Right atrium auricular region (tissue), 2 donors: ENCODE data around the gene NXNL1. TPM values are rescaled to one million over a fixed set of nuclear protein-coding genes. Genes with fewer than 3 reads are reported as not detected.

Experiments
- DNase-seq: peaks from one replicate; pipeline ENCODE4 v3.0.0-alpha.2; 2019; ENCODE audit warnings: low spot score
- H3K27ac ChIP-seq, 2 donors: fragments of 200-600 bp; sonication (generic); 1 replicate in 1 of 2; 2 replicates in 1 of 2; pipeline ENCODE4 v1.5.1; 2016 to 2019
- H3K27me3 ChIP-seq, 2 donors: fragments of 200-600 bp; sonication (generic); one replicate each; pipeline versions ENCODE4 v1.5.1 to v1.6.0; 2017 to 2019
- H3K36me3 ChIP-seq: fragments of 200-600 bp; sonication (generic); one replicate; pipeline ENCODE4 v1.5.1; 2016
- H3K4me1 ChIP-seq, 2 donors: fragments of 200-600 bp; sonication (generic); one replicate each; pipeline versions ENCODE4 v1.5.1 to v1.6.0; 2017 to 2019
- H3K4me3 ChIP-seq, 2 donors: fragments of 200-600 bp; sonication (generic); 1 replicate in 1 of 2; 2 replicates in 1 of 2; pipeline ENCODE4 v1.5.1; 2017 to 2019; ENCODE audit warnings: mild to moderate bottlenecking in 1 of 2, moderate library complexity in 1 of 2
- H3K9me3 ChIP-seq, 2 donors: fragments of 200-600 bp; sonication (generic); one replicate each; pipeline ENCODE4 v1.5.1; 2019
- total RNA-seq, 2 donors: library from RNA; depleted of rRNA; stranded (reverse); fragments of >200 nt; gene quantifications; one replicate each; pipeline ENCODE4 v1.1.0, GENCODE V29; 2016
- TF ChIP-seq, protein P1 (sequence below), 2 donors: fragments of 200-600 bp; sonication (generic); IDR thresholded peaks; one replicate each; pipeline ENCODE4 v1.5.1; 2019; ENCODE audit warnings: antibody characterized with exemption in 2 of 2

The NXNL1 gene
- total RNA-seq, 2 donors from 2014 or later = not detected

GRCh38 chr19:17496337-17496997 lies 35.7 kb upstream of the NXNL1 start:
- Histone ChIP-seq H3K9me3 (no peaks in the 10 kb centered on the region), H3K4me1 (peaks cover 0 to 34% of the 10 kb centered on the region in 2 donors), H3K4me3 (no peak overlapping the region), H3K27ac (no peak overlapping the region), H3K36me3 (peaks cover 12% of the 10 kb centered on the region), H3K27me3 (no peaks in the 10 kb centered on the region)
- TF ChIP-seq, protein P1, sequence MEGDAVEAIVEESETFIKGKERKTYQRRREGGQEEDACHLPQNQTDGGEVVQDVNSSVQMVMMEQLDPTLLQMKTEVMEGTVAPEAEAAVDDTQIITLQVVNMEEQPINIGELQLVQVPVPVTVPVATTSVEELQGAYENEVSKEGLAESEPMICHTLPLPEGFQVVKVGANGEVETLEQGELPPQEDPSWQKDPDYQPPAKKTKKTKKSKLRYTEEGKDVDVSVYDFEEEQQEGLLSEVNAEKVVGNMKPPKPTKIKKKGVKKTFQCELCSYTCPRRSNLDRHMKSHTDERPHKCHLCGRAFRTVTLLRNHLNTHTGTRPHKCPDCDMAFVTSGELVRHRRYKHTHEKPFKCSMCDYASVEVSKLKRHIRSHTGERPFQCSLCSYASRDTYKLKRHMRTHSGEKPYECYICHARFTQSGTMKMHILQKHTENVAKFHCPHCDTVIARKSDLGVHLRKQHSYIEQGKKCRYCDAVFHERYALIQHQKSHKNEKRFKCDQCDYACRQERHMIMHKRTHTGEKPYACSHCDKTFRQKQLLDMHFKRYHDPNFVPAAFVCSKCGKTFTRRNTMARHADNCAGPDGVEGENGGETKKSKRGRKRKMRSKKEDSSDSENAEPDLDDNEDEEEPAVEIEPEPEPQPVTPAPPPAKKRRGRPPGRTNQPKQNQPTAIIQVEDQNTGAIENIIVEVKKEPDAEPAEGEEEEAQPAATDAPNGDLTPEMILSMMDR (IDR thresholded peaks at IDR 0.05) = peak; percentile 74 to 90
- DNase-seq = peak; percentile 68

- no peak overlapping the region for H3K4me3 ChIP-seq
- H3K4me1 ChIP-seq = peaks cover 0 to 34% of the 10 kb centered on the region in 2 donors
- peaks cover 7% of the 10 kb centered on the region for H3K36me3 ChIP-seq
- DNase-seq = no peak
- H3K27ac ChIP-seq = no peak overlapping the region
- TF ChIP-seq, protein P1 (IDR thresholded peaks at IDR 0.05) = no peak
- H3K9me3 ChIP-seq = no peaks in the 10 kb centered on the region
- no peaks in the 10 kb centered on the region for H3K27me3 ChIP-seq
Measured at GRCh38 chr19:17495639-17496296, 35.0 kb upstream of the NXNL1 start.

GRCh38 chr19:17491287-17491686 lies 30.6 kb upstream of the NXNL1 start:
- no peaks in the 10 kb centered on the region for H3K27me3 ChIP-seq
- no peak overlapping the region for H3K4me3 ChIP-seq
- H3K4me1 ChIP-seq = peaks cover 0 to 25% of the 10 kb centered on the region in 2 donors
- H3K36me3 ChIP-seq = peaks cover 11% of the 10 kb centered on the region
- no peak for DNase-seq
- H3K27ac ChIP-seq = no peak overlapping the region
- H3K9me3 ChIP-seq = no peaks in the 10 kb centered on the region
- TF ChIP-seq, protein P1 (IDR thresholded peaks at IDR 0.05) = no peak

- DNase-seq = no peak
- peaks cover 11% of the 10 kb centered on the region for H3K36me3 ChIP-seq
- H3K27me3 ChIP-seq = no peaks in the 10 kb centered on the region
- TF ChIP-seq, protein P1 (IDR thresholded peaks at IDR 0.05) = no peak
- H3K4me3 ChIP-seq = no peak overlapping the region
- no peaks in the 10 kb centered on the region for H3K9me3 ChIP-seq
- no peak overlapping the region for H3K27ac ChIP-seq
- peaks cover 0 to 20% of the 10 kb centered on the region in 2 donors for H3K4me1 ChIP-seq
Measured at GRCh38 chr19:17490411-17490810, 29.7 kb upstream of the NXNL1 start.

DNA sequence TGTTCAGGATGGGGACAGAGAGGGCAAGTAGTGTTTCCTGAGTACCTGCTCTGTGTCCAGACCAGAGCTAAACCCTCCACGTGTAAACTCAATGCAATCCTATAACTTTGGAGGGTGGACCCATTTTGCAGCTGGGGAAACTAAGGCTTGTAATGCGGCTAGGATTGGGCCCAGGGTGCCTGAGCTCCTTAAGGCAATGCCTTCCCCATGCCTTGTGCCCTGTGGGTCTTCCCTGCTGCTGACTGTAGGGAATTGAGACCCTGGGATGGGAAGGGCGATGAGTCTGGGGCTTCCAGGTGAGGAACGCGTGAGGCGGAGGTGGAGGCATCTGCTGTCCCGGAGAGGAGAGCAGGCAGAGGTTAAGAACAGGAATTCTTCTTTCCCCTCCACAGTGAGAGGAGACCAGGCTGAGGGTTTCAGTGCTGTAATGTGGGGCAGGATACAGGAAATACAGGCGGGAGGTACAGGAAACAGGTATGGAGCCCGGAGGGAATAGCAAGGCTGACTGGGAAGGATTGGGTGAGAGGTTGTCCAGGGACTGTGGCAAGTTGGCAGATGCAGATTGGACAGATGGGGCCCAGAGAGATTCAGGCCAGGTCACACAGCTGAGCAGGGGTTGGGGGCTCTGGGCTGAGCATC lies 28.8 kb upstream of the NXNL1 start:
- Histone ChIP-seq H3K27ac (no peak overlapping the region), H3K27me3 (no peaks in the 10 kb centered on the region), H3K36me3 (peaks cover 11% of the 10 kb centered on the region), H3K4me3 (no peak overlapping the region), H3K4me1 (peaks cover 0 to 20% of the 10 kb centered on the region in 2 donors), H3K9me3 (no peaks in the 10 kb centered on the region)
- TF ChIP-seq, protein P1 (IDR thresholded peaks at IDR 0.05) = no peak
- no peak for DNase-seq
